Endothelial cell of umbilical vein (primary cell): Measurements from ENCODE around the gene PTGER3. TPM values are rescaled to one million over a fixed set of nuclear protein-coding genes. Genes with fewer than 3 reads are reported as not detected.

Experiments used
- BruUV-seq: library from RNA; stranded (reverse); fragments of 400-500 nt; replicated peaks from 2 replicates; lab custom pipeline; 2021; lab: Mats Ljungman, UMichigan
- CTCF ChIA-PET: fragments of 300-600, 350-600 bp; sonication (Branson Sonifier 250); formaldehyde crosslinking; loops from one replicate; lab custom pipeline; 2021; ENCODE audit warnings: antibody characterized with exemption, inconsistent platforms; lab: Charles Lee
- POLR2A ChIA-PET: fragments of 300-600, 350-600 bp; sonication (Branson Sonifier 250); formaldehyde crosslinking; loops from one replicate; lab custom pipeline; 2021; ENCODE audit warnings: antibody characterized with exemption, inconsistent platforms; lab: Charles Lee
- DNase-seq: peaks from one replicate; pipeline ENCODE4 v3.0.0-alpha.2; 2011; ENCODE audit warnings: low read depth, low spot score
- FAIRE-seq: peaks from 2 replicates; lab custom pipeline; 2011; peaks lifted over from hg19 to GRCh38; lab: Jason Lieb, UNC
- H2AFZ ChIP-seq: 2 replicates; pipeline ENCODE4 v1.6.0; 2012; ENCODE audit warnings: low read depth, low read length, control low read depth, inconsistent platforms
- H3K27ac ChIP-seq: 2 replicates; pipeline ENCODE4 v1.5.1; 2011; ENCODE audit warnings: low read depth, mild to moderate bottlenecking, control low read depth, low read length, moderate library complexity; ENCODE audit not compliant: insufficient read depth
- H3K27me3 ChIP-seq, 2 experiments: 2 replicates each; pipeline versions ENCODE4 v1.6.0 to v1.6.1; 2011; ENCODE audit warnings: low read length in 2 of 2, mixed read lengths in 1 of 2; ENCODE audit not compliant: control insufficient read depth in 2 of 2, insufficient read depth in 2 of 2
- H3K36me3 ChIP-seq, 2 experiments: 2 replicates in 1 of 2; 3 replicates in 1 of 2; pipeline ENCODE4 v1.5.1; 2011; ENCODE audit warnings: low read length in 2 of 2, mild to moderate bottlenecking in 1 of 2, moderate library complexity in 1 of 2; ENCODE audit not compliant: control insufficient read depth in 2 of 2, insufficient read depth in 2 of 2; ENCODE audit errors: extremely low read depth in 1 of 2
- H3K4me1 ChIP-seq: 3 replicates; pipeline ENCODE4 v1.5.1; 2011; ENCODE audit warnings: mild to moderate bottlenecking, low read length; ENCODE audit not compliant: control insufficient read depth, insufficient read depth; ENCODE audit errors: extremely low read depth
- H3K4me2 ChIP-seq: 2 replicates; pipeline ENCODE4 v1.6.1; 2011; ENCODE audit warnings: low read length, control low read depth, mixed read lengths; ENCODE audit not compliant: insufficient read depth
- H3K4me3 ChIP-seq, 3 experiments: fragments of 200-600 bp in 1 of 3; sonication (generic), shearing (Covaris generic) in 1 of 3; replicated peaks in 1 of 3; 2 replicates each; pipeline ENCODE4 v1.5.1; 2011 to 2016; ENCODE audit warnings: control low read depth in 3 of 3, low read length in 3 of 3, mild to moderate bottlenecking in 2 of 3, inconsistent platforms in 1 of 3, low read depth in 1 of 3, moderate library complexity in 1 of 3; ENCODE audit not compliant: insufficient read depth in 1 of 3
- H3K79me2 ChIP-seq: 2 replicates; pipeline ENCODE4 v1.6.0; 2012; ENCODE audit warnings: low read length, inconsistent platforms; ENCODE audit not compliant: control insufficient read depth, insufficient read depth
- H3K9ac ChIP-seq: replicated peaks from 2 replicates; pipeline ENCODE3; 2011; ENCODE audit warnings: low read length, control low read depth; ENCODE audit not compliant: insufficient read depth; ENCODE audit errors: extremely low read depth
- H3K9me1 ChIP-seq: replicated peaks from 3 replicates; pipeline ENCODE4 v1.6.0; 2011; ENCODE audit warnings: mild to moderate bottlenecking, low read length; ENCODE audit not compliant: control insufficient read depth, insufficient read depth; ENCODE audit errors: extremely low read depth
- H3K9me3 ChIP-seq: replicated peaks from 2 replicates; pipeline ENCODE4 v1.5.1; 2012; ENCODE audit warnings: low read length, inconsistent platforms; ENCODE audit not compliant: control insufficient read depth, insufficient read depth
- H4K20me1 ChIP-seq: replicated peaks from 2 replicates; pipeline ENCODE3; 2011; ENCODE audit warnings: mild to moderate bottlenecking, low read length; ENCODE audit not compliant: control insufficient read depth, insufficient read depth; ENCODE audit errors: extremely low read depth
- CTCF ChIP-seq, 2 donors: IDR thresholded peaks; 1 replicate in 1 of 2; 2 replicates in 1 of 2; pipeline ENCODE4 v1.5.1; 2011; ENCODE audit warnings: low read length in 2 of 2, mild to moderate bottlenecking in 2 of 2, moderate library complexity in 2 of 2, control low read depth in 1 of 2, inconsistent platforms in 1 of 2, low read depth in 1 of 2; ENCODE audit not compliant: insufficient read depth in 1 of 2; ENCODE audit errors: extremely low read depth in 1 of 2
- EZH2 ChIP-seq: IDR thresholded peaks from 2 replicates; pipeline ENCODE4 v1.6.1; 2012; ENCODE audit warnings: borderline replicate concordance, low read depth, mild to moderate bottlenecking, moderate library complexity, low read length, inconsistent platforms; ENCODE audit not compliant: severe bottlenecking
- FOS ChIP-seq: IDR thresholded peaks from 2 replicates; pipeline ENCODE4 v1.6.1; 2011; ENCODE audit warnings: mild to moderate bottlenecking, low read length, moderate library complexity, borderline replicate concordance; ENCODE audit not compliant: insufficient read depth
- GATA2 ChIP-seq: IDR thresholded peaks from 2 replicates; pipeline ENCODE4 v1.7.0; 2011; ENCODE audit warnings: low read depth, mild to moderate bottlenecking, moderate library complexity, mixed read lengths, low read length; ENCODE audit not compliant: insufficient read length, insufficient read depth
- JUN ChIP-seq: IDR thresholded peaks from 2 replicates; pipeline ENCODE4 v1.6.1; 2011; ENCODE audit warnings: borderline replicate concordance, low read depth; ENCODE audit not compliant: insufficient read length, insufficient read depth
- MAX ChIP-seq: IDR thresholded peaks from 2 replicates; pipeline ENCODE4 v1.6.1; 2011; ENCODE audit not compliant: insufficient read depth, insufficient read length
- MYC ChIP-seq: IDR thresholded peaks from one replicate; pipeline ENCODE4 v1.6.1; 2011; ENCODE audit warnings: mild to moderate bottlenecking, low read depth, low read length
- POLR2A ChIP-seq: IDR thresholded peaks from 2 replicates; pipeline ENCODE4 v1.6.1; 2012; ENCODE audit warnings: low read depth, mild to moderate bottlenecking, control low read depth, low read length
- POLR2AphosphoS5 ChIP-seq: IDR thresholded peaks from 2 replicates; pipeline ENCODE4 v1.6.1; 2012; ENCODE audit warnings: low read depth, mild to moderate bottlenecking, control low read depth, low read length, moderate library complexity; ENCODE audit not compliant: insufficient read depth
- dilution Hi-C: fragments of 300-500 bp; cut with MboI; formaldehyde crosslinking; loops from one replicate; pipeline ENCODE4 v1.15.0; 2019; ENCODE audit warnings: low sequenced_read_pairs; ENCODE audit not compliant: extremely low pct_ligation_motif_present
- intact Hi-C: fragments of 100-400 bp; cut with micrococcal nuclease; formaldehyde crosslinking; loops from one replicate; pipeline ENCODE4 v1.10.0; 2022
- polyA plus RNA-seq, 4 experiments: library from polyadenylated mRNA; depleted of rRNA in 3 of 4; stranded (reverse) in 3 of 4; unstranded in 1 of 4; fragments of >200 nt; gene quantifications; 2 replicates each; pipeline versions ENCODE4 v1.2.1 to v1.2.3, GENCODE V29; 2011 to 2012; ENCODE audit warnings: missing spikeins in 1 of 4
- total RNA-seq: library from RNA; stranded (reverse); gene quantifications from 2 replicates; pipeline ENCODE4 v1.2.3, GENCODE V29; 2021

The PTGER3 gene
- total and polyA plus RNA-seq, 2 donors (not counting 3 experiments of a cell fraction or from before 2014, with no cell fraction given) = 0.01 TPM; not detected in 1

GRCh38 chr1:70979881-70980280, 67.7 kb downstream of the PTGER3 start:
- no peak for FAIRE-seq
- no TSS peak for BruUV-seq

More at GRCh38 chr1:70979881-70980280, 67.7 kb downstream of the PTGER3 start:
- Histone ChIP-seq H3K4me1 (no peaks in the 10 kb centered on the region), H3K36me3 (no peaks in the 10 kb centered on the region), H3K9ac (no peak overlapping the region), H3K79me2 (no peaks in the 10 kb centered on the region), H4K20me1 (no peaks in the 10 kb centered on the region), H3K9me3 (no peaks in the 10 kb centered on the region), H3K4me3 (no peak overlapping the region), H3K9me1 (no peaks in the 10 kb centered on the region), H3K27ac (no peak overlapping the region), H3K4me2 (no peak overlapping the region), H2AFZ (no peak overlapping the region), H3K27me3 (no peaks in the 10 kb centered on the region)
- ChIA-PET CTCF (interaction anchor here (1.0 kb wide), 1 partner anchor 9 kb away, joined by 3 read pairs; no protein-coding TSS in a partner anchor), POLR2A (no interaction called here)
- no peak for DNase-seq
- dilution Hi-C loops = no loop called here
- no peak for TF ChIP-seq FOS
- TF ChIP-seq EZH2 = no peak
- no peak for TF ChIP-seq CTCF (IDR thresholded peaks at IDR 0.05; ENCODE audit: extremely low read depth in 1 of 2, insufficient read depth in 1 of 2, low read depth in 1 of 2, low read length in 2 of 2)
- TF ChIP-seq POLR2A = no peak
- TF ChIP-seq MYC = no peak
- no peak for TF ChIP-seq POLR2AphosphoS5
- TF ChIP-seq GATA2 = no peak
- no peak for TF ChIP-seq MAX
- no peak for TF ChIP-seq JUN
- intact Hi-C loops = no loop called here
